Endothelial cell of umbilical vein (primary cell): ENCODE results near the gene ADGRD2. TPM values are rescaled to one million over a fixed set of nuclear protein-coding genes. Genes with fewer than 3 reads are reported as not detected.

Experiments used
- BruUV-seq: library from RNA; stranded (reverse); fragments of 400-500 nt; replicated peaks from 2 replicates; lab custom pipeline; 2021; lab: Mats Ljungman, UMichigan
- CTCF ChIA-PET: fragments of 300-600, 350-600 bp; sonication (Branson Sonifier 250); formaldehyde crosslinking; loops from one replicate; lab custom pipeline; 2021; ENCODE audit warnings: antibody characterized with exemption, inconsistent platforms; lab: Charles Lee
- POLR2A ChIA-PET: fragments of 300-600, 350-600 bp; sonication (Branson Sonifier 250); formaldehyde crosslinking; loops from one replicate; lab custom pipeline; 2021; ENCODE audit warnings: antibody characterized with exemption, inconsistent platforms; lab: Charles Lee
- DNase-seq: peaks from one replicate; pipeline ENCODE4 v3.0.0-alpha.2; 2011; ENCODE audit warnings: low read depth, low spot score
- FAIRE-seq: peaks from 2 replicates; lab custom pipeline; 2011; peaks lifted over from hg19 to GRCh38; lab: Jason Lieb, UNC
- H2AFZ ChIP-seq: 2 replicates; pipeline ENCODE4 v1.6.0; 2012; ENCODE audit warnings: low read depth, low read length, control low read depth, inconsistent platforms
- H3K27ac ChIP-seq: 2 replicates; pipeline ENCODE4 v1.5.1; 2011; ENCODE audit warnings: low read depth, mild to moderate bottlenecking, control low read depth, low read length, moderate library complexity; ENCODE audit not compliant: insufficient read depth
- H3K27me3 ChIP-seq, 2 experiments: 2 replicates each; pipeline versions ENCODE4 v1.6.0 to v1.6.1; 2011; ENCODE audit warnings: low read length in 2 of 2, mixed read lengths in 1 of 2; ENCODE audit not compliant: control insufficient read depth in 2 of 2, insufficient read depth in 2 of 2
- H3K36me3 ChIP-seq, 2 experiments: 2 replicates in 1 of 2; 3 replicates in 1 of 2; pipeline ENCODE4 v1.5.1; 2011; ENCODE audit warnings: low read length in 2 of 2, mild to moderate bottlenecking in 1 of 2, moderate library complexity in 1 of 2; ENCODE audit not compliant: control insufficient read depth in 2 of 2, insufficient read depth in 2 of 2; ENCODE audit errors: extremely low read depth in 1 of 2
- H3K4me1 ChIP-seq: 3 replicates; pipeline ENCODE4 v1.5.1; 2011; ENCODE audit warnings: mild to moderate bottlenecking, low read length; ENCODE audit not compliant: control insufficient read depth, insufficient read depth; ENCODE audit errors: extremely low read depth
- H3K4me2 ChIP-seq: 2 replicates; pipeline ENCODE4 v1.6.1; 2011; ENCODE audit warnings: low read length, control low read depth, mixed read lengths; ENCODE audit not compliant: insufficient read depth
- H3K4me3 ChIP-seq, 3 experiments: fragments of 200-600 bp in 1 of 3; sonication (generic), shearing (Covaris generic) in 1 of 3; replicated peaks in 1 of 3; 2 replicates each; pipeline ENCODE4 v1.5.1; 2011 to 2016; ENCODE audit warnings: control low read depth in 3 of 3, low read length in 3 of 3, mild to moderate bottlenecking in 2 of 3, inconsistent platforms in 1 of 3, low read depth in 1 of 3, moderate library complexity in 1 of 3; ENCODE audit not compliant: insufficient read depth in 1 of 3
- H3K79me2 ChIP-seq: 2 replicates; pipeline ENCODE4 v1.6.0; 2012; ENCODE audit warnings: low read length, inconsistent platforms; ENCODE audit not compliant: control insufficient read depth, insufficient read depth
- H3K9ac ChIP-seq: replicated peaks from 2 replicates; pipeline ENCODE3; 2011; ENCODE audit warnings: low read length, control low read depth; ENCODE audit not compliant: insufficient read depth; ENCODE audit errors: extremely low read depth
- H3K9me1 ChIP-seq: replicated peaks from 3 replicates; pipeline ENCODE4 v1.6.0; 2011; ENCODE audit warnings: mild to moderate bottlenecking, low read length; ENCODE audit not compliant: control insufficient read depth, insufficient read depth; ENCODE audit errors: extremely low read depth
- H3K9me3 ChIP-seq: replicated peaks from 2 replicates; pipeline ENCODE4 v1.5.1; 2012; ENCODE audit warnings: low read length, inconsistent platforms; ENCODE audit not compliant: control insufficient read depth, insufficient read depth
- H4K20me1 ChIP-seq: replicated peaks from 2 replicates; pipeline ENCODE3; 2011; ENCODE audit warnings: mild to moderate bottlenecking, low read length; ENCODE audit not compliant: control insufficient read depth, insufficient read depth; ENCODE audit errors: extremely low read depth
- CTCF ChIP-seq, 2 donors: IDR thresholded peaks; 1 replicate in 1 of 2; 2 replicates in 1 of 2; pipeline ENCODE4 v1.5.1; 2011; ENCODE audit warnings: low read length in 2 of 2, mild to moderate bottlenecking in 2 of 2, moderate library complexity in 2 of 2, control low read depth in 1 of 2, inconsistent platforms in 1 of 2, low read depth in 1 of 2; ENCODE audit not compliant: insufficient read depth in 1 of 2; ENCODE audit errors: extremely low read depth in 1 of 2
- EZH2 ChIP-seq: IDR thresholded peaks from 2 replicates; pipeline ENCODE4 v1.6.1; 2012; ENCODE audit warnings: borderline replicate concordance, low read depth, mild to moderate bottlenecking, moderate library complexity, low read length, inconsistent platforms; ENCODE audit not compliant: severe bottlenecking
- FOS ChIP-seq: IDR thresholded peaks from 2 replicates; pipeline ENCODE4 v1.6.1; 2011; ENCODE audit warnings: mild to moderate bottlenecking, low read length, moderate library complexity, borderline replicate concordance; ENCODE audit not compliant: insufficient read depth
- GATA2 ChIP-seq: IDR thresholded peaks from 2 replicates; pipeline ENCODE4 v1.7.0; 2011; ENCODE audit warnings: low read depth, mild to moderate bottlenecking, moderate library complexity, mixed read lengths, low read length; ENCODE audit not compliant: insufficient read length, insufficient read depth
- JUN ChIP-seq: IDR thresholded peaks from 2 replicates; pipeline ENCODE4 v1.6.1; 2011; ENCODE audit warnings: borderline replicate concordance, low read depth; ENCODE audit not compliant: insufficient read length, insufficient read depth
- MAX ChIP-seq: IDR thresholded peaks from 2 replicates; pipeline ENCODE4 v1.6.1; 2011; ENCODE audit not compliant: insufficient read depth, insufficient read length
- MYC ChIP-seq: IDR thresholded peaks from one replicate; pipeline ENCODE4 v1.6.1; 2011; ENCODE audit warnings: mild to moderate bottlenecking, low read depth, low read length
- POLR2A ChIP-seq: IDR thresholded peaks from 2 replicates; pipeline ENCODE4 v1.6.1; 2012; ENCODE audit warnings: low read depth, mild to moderate bottlenecking, control low read depth, low read length
- POLR2AphosphoS5 ChIP-seq: IDR thresholded peaks from 2 replicates; pipeline ENCODE4 v1.6.1; 2012; ENCODE audit warnings: low read depth, mild to moderate bottlenecking, control low read depth, low read length, moderate library complexity; ENCODE audit not compliant: insufficient read depth
- dilution Hi-C: fragments of 300-500 bp; cut with MboI; formaldehyde crosslinking; loops from one replicate; pipeline ENCODE4 v1.15.0; 2019; ENCODE audit warnings: low sequenced_read_pairs; ENCODE audit not compliant: extremely low pct_ligation_motif_present
- intact Hi-C: fragments of 100-400 bp; cut with micrococcal nuclease; formaldehyde crosslinking; loops from one replicate; pipeline ENCODE4 v1.10.0; 2022
- polyA plus RNA-seq, 4 experiments: library from polyadenylated mRNA; depleted of rRNA in 3 of 4; stranded (reverse) in 3 of 4; unstranded in 1 of 4; fragments of >200 nt; gene quantifications; 2 replicates each; pipeline versions ENCODE4 v1.2.1 to v1.2.3, GENCODE V29; 2011 to 2012; ENCODE audit warnings: missing spikeins in 1 of 4
- total RNA-seq: library from RNA; stranded (reverse); gene quantifications from 2 replicates; pipeline ENCODE4 v1.2.3, GENCODE V29; 2021

Gene ADGRD2
- total and polyA plus RNA-seq, 2 donors (not counting 3 experiments of a cell fraction or from before 2014, with no cell fraction given), result not detected

GRCh38 chr9:124497441-124497840 is 47.2 kb downstream of the ADGRD2 start:
- no peak overlapping the region for H3K9ac ChIP-seq
- CTCF ChIA-PET, result interaction anchor here (1.2 kb wide), 1 partner anchor 13 kb away, joined by 3 read pairs; no protein-coding TSS in a partner anchor

More at GRCh38 chr9:124497441-124497840, 47.2 kb downstream of the ADGRD2 start:
- H3K36me3 ChIP-seq, result no peaks in the 10 kb centered on the region
- POLR2A ChIA-PET, result no interaction called here
- no peak overlapping the region for H2AFZ ChIP-seq
- H4K20me1 ChIP-seq, result no peaks in the 10 kb centered on the region
- no peaks in the 10 kb centered on the region for H3K79me2 ChIP-seq
- dilution Hi-C loops, result no loop called here
- BruUV-seq, result no TSS peak
- intact Hi-C loops, result no loop called here
- no peak overlapping the region for H3K4me3 ChIP-seq
- no peak overlapping the region for H3K4me2 ChIP-seq
- H3K9me1 ChIP-seq, result no peaks in the 10 kb centered on the region
- peaks cover 14 to 16% of the 10 kb centered on the region in 2 experiments for H3K27me3 ChIP-seq
- no peak for DNase-seq
- FAIRE-seq, result no peak
- no peak for TF ChIP-seq MAX
- no peak for TF ChIP-seq JUN
- no peak for TF ChIP-seq EZH2
- no peak for TF ChIP-seq POLR2AphosphoS5
- no peak for TF ChIP-seq CTCF (IDR thresholded peaks at IDR 0.05; ENCODE audit: extremely low read depth in 1 of 2, insufficient read depth in 1 of 2, low read depth in 1 of 2, low read length in 2 of 2)
- TF ChIP-seq FOS, result no peak
- TF ChIP-seq GATA2, result no peak
- TF ChIP-seq MYC, result no peak
- TF ChIP-seq POLR2A, result no peak
- H3K4me1 ChIP-seq, result no peaks in the 10 kb centered on the region
- no peak overlapping the region for H3K27ac ChIP-seq
- no peaks in the 10 kb centered on the region for H3K9me3 ChIP-seq
